ENCODE data around the gene DHX57.
"Not testable (repeated sequence)": the region's sequence is repeated elsewhere in the genome, so short reads cannot be mapped to it uniquely, and the experiment has no call there.

The DHX57 gene

DNA sequence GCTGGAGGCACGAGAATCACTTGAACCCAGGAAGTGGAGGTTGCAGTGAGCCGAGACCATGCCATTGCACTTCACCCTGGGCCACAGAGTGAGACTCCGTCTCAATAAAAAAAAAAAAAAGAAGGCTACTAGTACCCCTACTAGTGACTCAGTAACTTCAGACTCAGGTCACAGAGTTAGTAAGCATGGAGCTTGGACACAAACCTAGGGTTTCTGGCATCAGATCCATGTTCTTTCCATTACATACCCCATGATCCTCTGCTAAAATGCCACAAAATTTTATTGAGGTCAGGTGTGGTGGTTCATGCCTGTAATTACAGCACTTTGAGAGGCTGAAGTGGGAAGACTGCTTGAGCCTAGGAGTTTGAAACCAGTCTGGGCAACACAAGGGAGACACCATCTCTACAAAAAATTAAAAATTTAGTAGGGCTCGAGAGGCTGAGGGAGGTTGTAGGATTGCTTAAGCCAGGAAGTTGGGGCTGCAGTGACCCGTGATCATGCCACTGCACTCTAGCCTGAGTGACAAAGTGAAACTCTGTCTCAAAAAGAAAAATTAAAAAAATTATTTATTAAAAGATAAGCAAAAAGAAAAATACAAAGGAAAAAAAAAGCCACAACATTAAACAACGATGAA lies 45.1 kb downstream of the DHX57 start:
- TF ChIP-seq, protein P1, sequence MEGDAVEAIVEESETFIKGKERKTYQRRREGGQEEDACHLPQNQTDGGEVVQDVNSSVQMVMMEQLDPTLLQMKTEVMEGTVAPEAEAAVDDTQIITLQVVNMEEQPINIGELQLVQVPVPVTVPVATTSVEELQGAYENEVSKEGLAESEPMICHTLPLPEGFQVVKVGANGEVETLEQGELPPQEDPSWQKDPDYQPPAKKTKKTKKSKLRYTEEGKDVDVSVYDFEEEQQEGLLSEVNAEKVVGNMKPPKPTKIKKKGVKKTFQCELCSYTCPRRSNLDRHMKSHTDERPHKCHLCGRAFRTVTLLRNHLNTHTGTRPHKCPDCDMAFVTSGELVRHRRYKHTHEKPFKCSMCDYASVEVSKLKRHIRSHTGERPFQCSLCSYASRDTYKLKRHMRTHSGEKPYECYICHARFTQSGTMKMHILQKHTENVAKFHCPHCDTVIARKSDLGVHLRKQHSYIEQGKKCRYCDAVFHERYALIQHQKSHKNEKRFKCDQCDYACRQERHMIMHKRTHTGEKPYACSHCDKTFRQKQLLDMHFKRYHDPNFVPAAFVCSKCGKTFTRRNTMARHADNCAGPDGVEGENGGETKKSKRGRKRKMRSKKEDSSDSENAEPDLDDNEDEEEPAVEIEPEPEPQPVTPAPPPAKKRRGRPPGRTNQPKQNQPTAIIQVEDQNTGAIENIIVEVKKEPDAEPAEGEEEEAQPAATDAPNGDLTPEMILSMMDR (IDR thresholded peaks at IDR 0.05; ENCODE audit: insufficient read depth, low read length, missing control alignments): no peak
- H3K4me3 ChIP-seq (ENCODE audit: low read depth, low read length): no peak overlapping the region
- ChIA-PET POLR2A (no interaction called here), CTCF (no interaction called here)
- no peak for DNase-seq (ENCODE audit: low read depth, low spot score)

DNA sequence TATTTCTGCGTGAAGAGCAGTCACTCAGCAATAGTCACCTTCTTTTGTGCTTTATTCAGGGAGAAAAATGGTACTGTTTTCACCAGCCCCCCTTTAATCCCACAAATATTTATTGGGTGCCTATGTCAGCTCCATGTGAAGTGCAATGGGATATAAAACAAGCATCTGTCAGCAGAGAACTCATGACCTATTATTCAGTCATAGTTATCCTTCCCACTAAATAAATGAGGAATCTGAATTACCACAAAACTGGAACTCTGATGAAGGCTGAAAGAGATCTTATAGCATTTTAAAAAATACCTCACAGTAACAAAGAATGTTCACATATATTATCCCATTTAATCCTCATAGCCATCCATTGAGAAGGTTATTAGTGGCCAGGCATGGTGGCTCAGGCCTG lies 45.8 kb downstream of the DHX57 start:
- CTCF ChIA-PET: no interaction called here
- TF ChIP-seq, protein P1 (IDR thresholded peaks at IDR 0.05; ENCODE audit: insufficient read depth, low read length, missing control alignments): no peak
- no peak overlapping the region for H3K4me3 ChIP-seq (ENCODE audit: low read depth, low read length)
- DNase-seq (ENCODE audit: low read depth, low spot score): no peak
- POLR2A ChIA-PET: no interaction called here

DNA sequence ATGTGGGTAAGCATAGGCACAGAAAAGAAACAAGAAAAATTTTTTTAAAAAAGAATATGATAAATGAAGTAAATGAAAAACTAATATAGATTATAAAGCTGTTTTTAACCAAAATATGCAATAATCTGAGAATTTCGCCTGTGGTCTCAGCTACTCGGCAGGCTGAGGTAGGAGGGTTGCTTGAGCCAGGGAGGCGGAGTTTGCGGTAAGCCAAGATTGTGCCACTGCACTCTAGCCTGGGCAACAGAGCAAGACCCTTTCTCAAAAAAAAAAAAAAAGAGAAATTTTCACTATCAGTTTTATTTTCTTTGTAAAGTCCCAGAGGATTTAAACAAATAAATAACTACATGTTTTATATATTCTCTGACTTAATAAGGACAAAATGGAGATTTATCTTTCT lies 47.3 kb downstream of the DHX57 start:
- TF ChIP-seq, protein P1 (IDR thresholded peaks at IDR 0.05; ENCODE audit: insufficient read depth, low read length, missing control alignments): no peak
- H3K4me3 ChIP-seq (ENCODE audit: low read depth, low read length): no peak overlapping the region
- ChIA-PET POLR2A (interaction anchor here (1.6 to 1.7 kb wide), 2 partner anchors 12 to 77 kb away, joined by 6 to 10 read pairs; partner anchors contain the start of gene SRSF7), CTCF (no interaction called here)
- DNase-seq (ENCODE audit: low read depth, low spot score): no peak

DNA sequence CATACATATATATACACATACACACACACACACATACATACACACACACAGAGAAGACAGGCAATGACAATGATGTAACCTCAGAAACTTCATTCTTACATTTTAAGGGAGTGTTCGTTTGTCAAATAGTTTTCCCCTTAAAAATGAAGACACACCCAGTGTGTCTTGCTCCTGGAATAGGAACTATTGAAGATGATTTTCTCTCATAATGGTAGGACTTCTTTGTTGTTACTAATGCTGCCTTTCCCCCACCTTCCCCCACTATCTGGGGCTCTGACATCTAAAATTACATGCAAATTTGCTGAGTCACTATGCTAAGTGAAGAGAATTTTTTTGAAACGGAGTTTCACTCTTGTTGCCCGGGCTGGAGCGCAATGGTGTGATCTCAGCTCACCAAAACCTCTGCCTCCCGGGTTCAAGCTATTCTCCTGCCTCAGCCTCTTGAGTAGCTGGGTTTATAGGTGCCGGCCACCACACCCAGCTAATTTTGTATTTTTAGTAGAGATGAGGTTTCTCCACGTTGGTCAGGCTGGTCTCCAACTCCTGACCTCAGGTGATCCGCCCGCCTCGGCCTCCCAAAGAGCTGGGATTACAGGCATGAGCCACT lies 48.1 kb downstream of the DHX57 start:
- DNase-seq (ENCODE audit: low read depth, low spot score): peak; percentile 41
- CTCF ChIA-PET: interaction anchor here (0.6 kb wide), 1 partner anchor 87 kb away, joined by 3 read pairs; no protein-coding TSS in a partner anchor
- not testable (repeated sequence) for H3K4me3 ChIP-seq (ENCODE audit: low read depth, low read length)
- POLR2A ChIA-PET: interaction anchor here (0.6 to 1.7 kb wide), 3 partner anchors 13 to 76 kb away, joined by 3 to 10 read pairs (median 6); partner anchors contain the start of gene SRSF7

DNA sequence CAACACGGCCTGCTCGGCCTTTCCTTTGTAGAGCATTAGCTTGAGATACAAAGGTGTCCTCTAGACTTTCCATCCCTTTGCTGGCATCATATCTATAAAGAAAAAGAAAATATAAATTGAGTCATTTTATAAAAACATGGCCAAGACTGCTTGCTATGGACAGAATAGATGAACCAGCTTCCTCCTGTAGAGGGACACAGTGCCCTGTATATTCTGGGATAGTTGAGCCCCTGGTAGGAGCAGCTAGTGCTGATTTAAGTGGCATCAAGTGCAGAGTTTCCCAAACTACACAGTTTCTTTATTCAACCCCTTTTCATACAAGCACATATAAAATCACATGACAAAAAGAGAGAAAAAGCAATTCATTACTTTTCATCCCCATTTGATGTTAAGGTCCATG lies 49.8 kb downstream of the DHX57 start:
- ChIA-PET CTCF (interaction anchor here (2.0 kb wide), 1 partner anchor 9 kb away, joined by 13 read pairs; no protein-coding TSS in a partner anchor), POLR2A (interaction anchor here (1.2 kb wide), 1 partner anchor 75 kb away, joined by 6 read pairs; the partner anchor contains the start of gene SRSF7)
- TF ChIP-seq, protein P1 (IDR thresholded peaks at IDR 0.05; ENCODE audit: insufficient read depth, low read length, missing control alignments): no peak
- H3K4me3 ChIP-seq (ENCODE audit: low read depth, low read length): no peak overlapping the region
- DNase-seq (ENCODE audit: low read depth, low spot score): no peak

DNA sequence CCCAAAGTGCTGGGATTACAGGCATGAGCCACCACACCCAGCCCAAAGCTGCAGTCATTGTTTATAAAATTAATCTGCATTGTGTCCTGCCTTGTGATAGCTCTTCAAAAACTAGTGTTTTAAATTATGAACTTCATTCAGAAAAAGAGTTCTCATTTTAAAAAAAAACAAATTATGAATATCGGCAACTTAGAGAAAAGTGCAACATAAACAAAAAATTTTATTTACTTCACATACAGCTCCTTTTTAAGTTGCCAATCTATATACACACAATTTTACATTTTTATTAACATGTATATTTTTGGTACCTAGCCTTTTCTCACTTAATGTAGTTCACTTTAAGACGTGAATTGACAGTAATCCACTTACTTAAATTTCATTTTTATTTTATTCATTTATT lies 50.8 kb downstream of the DHX57 start:
- TF ChIP-seq, protein P1 (IDR thresholded peaks at IDR 0.05; ENCODE audit: insufficient read depth, low read length, missing control alignments): no peak
- no peak for DNase-seq (ENCODE audit: low read depth, low spot score)
- ChIA-PET CTCF (interaction anchor here (0.6 to 2.0 kb wide), 2 partner anchors 10 to 32 kb away, joined by 3 to 13 read pairs; no protein-coding TSS in a partner anchor), POLR2A (no interaction called here)
- H3K4me3 ChIP-seq (ENCODE audit: low read depth, low read length): no peak overlapping the region

All from AG04449 (cell line).